Lower leg skin (tissue), 4 donors: ENCODE data around the gene ZCCHC2. TPM values are rescaled to one million over a fixed set of nuclear protein-coding genes. Genes with fewer than 3 reads are reported as not detected.

Source experiments
- DNase-seq, 2 donors: peaks; one replicate each; pipeline ENCODE4 v3.0.0-alpha.2; 2019; ENCODE audit warnings: low spot score in 2 of 2
- H3K4me3 ChIP-seq: fragments of 200-600 bp; sonication (generic); 2 replicates; pipeline ENCODE4 v1.5.1; 2017; ENCODE audit warnings: mild to moderate bottlenecking, low read depth; ENCODE audit not compliant: poor library complexity, severe bottlenecking
- CTCF ChIP-seq, 3 donors: fragments of 450-650 bp; IDR thresholded peaks; one replicate each; pipeline ENCODE4 v1.5.1; 2016; ENCODE audit warnings: antibody characterized with exemption in 3 of 3, mild to moderate bottlenecking in 3 of 3, moderate library complexity in 2 of 3
- POLR2A ChIP-seq, 2 donors: fragments of 450-650 bp; IDR thresholded peaks; one replicate each; pipeline ENCODE4 v1.6.1; 2016 to 2017; ENCODE audit warnings: antibody characterized with exemption in 2 of 2, mild to moderate bottlenecking in 1 of 2, moderate library complexity in 1 of 2
- WGBS, 2 donors: methylation state at CpG; one replicate each; pipeline ENCODE4 v1.1.5; 2018; 5-methylcytosine and 5-hydroxymethylcytosine counted together
- intact Hi-C: fragments of 100-400 bp; cut with DNase I; formaldehyde crosslinking; loops from one replicate; pipeline ENCODE4 v1.15.0; 2023; ENCODE audit warnings: low total_unique reads
- total RNA-seq, 4 donors: library from RNA; depleted of rRNA; stranded (reverse); fragments of >200 nt; gene quantifications; one replicate each; pipeline ENCODE4 v1.1.0, GENCODE V29; 2016

The ZCCHC2 gene
- total RNA-seq, 4 donors from 2014 or later, result 23.0 to 34.1 (median 27.8) TPM

GRCh38 chr18:62611453-62612288, 88.8 kb downstream of the ZCCHC2 start:
- no peak overlapping the region for H3K4me3 ChIP-seq
- no peak for TF ChIP-seq POLR2A (IDR thresholded peaks at IDR 0.05)
- TF ChIP-seq CTCF (IDR thresholded peaks at IDR 0.05), result no peak
- DNase-seq, result peak in 1 of 2 donors; percentile 65
- WGBS, 2 donors, result 73 to 77% methylated on average over 26 to 30 of the region's 32 CpGs
- intact Hi-C loops, result no loop called here

- H3K4me3 ChIP-seq, result no peak overlapping the region
- DNase-seq, result peak in 1 of 2 donors; percentile 64
- TF ChIP-seq POLR2A (IDR thresholded peaks at IDR 0.05), result no peak
- no peak for TF ChIP-seq CTCF (IDR thresholded peaks at IDR 0.05)
- 86 to 93% methylated on average over 4 of the region's 4 CpGs for WGBS, 2 donors
- intact Hi-C loops, result no loop called here
Measured at GRCh38 chr18:62612289-62612645, 89.4 kb downstream of the ZCCHC2 start.

GRCh38 chr18:62612776-62613175, 90.0 kb downstream of the ZCCHC2 start:
- intact Hi-C loops, result no loop called here
- H3K4me3 ChIP-seq, result no peak overlapping the region
- TF ChIP-seq CTCF (IDR thresholded peaks at IDR 0.05) (no peak), POLR2A (IDR thresholded peaks at IDR 0.05) (no peak)
- WGBS, 2 donors, result 88 to 91% methylated on average over 4 of the region's 4 CpGs
- peak in 1 of 2 donors; percentile 42 for DNase-seq

DNA sequence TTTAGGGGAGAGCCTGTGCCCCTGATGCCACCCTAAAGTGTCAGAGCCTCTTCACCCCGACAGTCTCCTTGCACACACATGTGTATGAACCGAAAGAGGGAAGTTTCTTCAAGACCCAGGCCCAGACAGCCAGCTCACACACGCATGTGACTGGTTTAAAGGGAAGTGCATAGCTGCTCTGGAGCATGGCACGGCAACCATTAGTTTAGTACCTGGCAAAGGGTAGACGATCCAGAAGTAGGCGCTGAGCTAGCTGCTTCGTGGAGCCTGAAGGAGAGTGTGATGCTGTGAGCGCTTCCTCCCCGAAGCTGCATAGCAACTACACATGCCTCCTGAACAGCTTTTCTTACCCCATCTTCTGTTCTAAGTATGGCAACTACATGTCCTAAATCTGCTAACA, 91.7 kb downstream of the ZCCHC2 start:
- no peak for TF ChIP-seq CTCF (IDR thresholded peaks at IDR 0.05)
- no peak for TF ChIP-seq POLR2A (IDR thresholded peaks at IDR 0.05)
- intact Hi-C loops, result no loop called here
- peak in 1 of 2 donors; percentile 53 for DNase-seq
- WGBS, 2 donors, result 79 to 93% methylated on average over 8 to 9 of the region's 9 CpGs
- H3K4me3 ChIP-seq, result no peak overlapping the region

- TF ChIP-seq POLR2A (IDR thresholded peaks at IDR 0.05) (no peak), CTCF (IDR thresholded peaks at IDR 0.05) (no peak)
- DNase-seq, result peak in 1 of 2 donors; percentile 77
- WGBS, 2 donors, result 55 to 79% methylated on average over 18 of the region's 18 CpGs
- no peak overlapping the region for H3K4me3 ChIP-seq
- intact Hi-C loops, result no loop called here
Measured at GRCh38 chr18:62616331-62616805, 93.5 kb downstream of the ZCCHC2 start.
